HEK293 (cell line): ENCODE data around the gene COX11.

Experiments used
- CTCF ChIA-PET: fragments of 350-600 bp; formaldehyde crosslinking; extraction: SDS; loops from one replicate; lab custom pipeline; 2021; ENCODE audit warnings: antibody characterized with exemption; lab: Yijun Ruan, JAX
- POLR2A ChIA-PET: fragments of 300-600 bp; formaldehyde crosslinking; extraction: SDS; loops from one replicate; lab custom pipeline; 2020; ENCODE audit warnings: antibody characterized with exemption, inconsistent platforms; lab: Yijun Ruan, JAX
- H3K27ac ChIP-seq: fragments of 200-500 bp; sonication (Bioruptor generic); 2 replicates; pipeline ENCODE4 v1.5.1; 2014; ENCODE audit warnings: low read depth, low read length, control low read depth, inconsistent platforms; ENCODE audit errors: extremely low read depth
- H3K36me3 ChIP-seq, 2 experiments: fragments of 200-500 bp in 1 of 2; sonication (Bioruptor generic) in 1 of 2; 1 replicate in 1 of 2; 2 replicates in 1 of 2; pipeline ENCODE4 v1.5.1; 2014 to 2017; ENCODE audit warnings: inconsistent platforms in 2 of 2, low read length in 2 of 2; ENCODE audit not compliant: control insufficient read depth in 2 of 2, insufficient read depth in 1 of 2
- H3K4me1 ChIP-seq: fragments of 200-500 bp; sonication (Bioruptor generic); 2 replicates; pipeline ENCODE4 v1.5.1; 2014; ENCODE audit warnings: mild to moderate bottlenecking, low read length, inconsistent platforms; ENCODE audit not compliant: control insufficient read depth, insufficient read depth
- H3K4me3 ChIP-seq: 2 replicates; pipeline ENCODE4 v1.5.1; 2011; ENCODE audit warnings: low read depth, mild to moderate bottlenecking, control low read depth, low read length, moderate library complexity
- H3K9me3 ChIP-seq: fragments of 200-500 bp; sonication (Bioruptor generic); 2 replicates; pipeline ENCODE4 v1.5.1; 2014; ENCODE audit warnings: low read depth, low read length, inconsistent platforms; ENCODE audit not compliant: control insufficient read depth, insufficient read depth
- GFI1B ChIP-seq: fragments of 450-650 bp; formaldehyde crosslinking; IDR thresholded peaks from 2 replicates; pipeline ENCODE4 v1.5.1; 2016; ENCODE audit warnings: missing biosample characterization, missing genetic modification characterization
- GLI4 ChIP-seq: fragments of 450-650 bp; formaldehyde crosslinking; IDR thresholded peaks from 2 replicates; pipeline ENCODE4 v1.5.1; 2016; ENCODE audit warnings: missing biosample characterization, missing genetic modification characterization
- KLF10 ChIP-seq: fragments of 450-650 bp; IDR thresholded peaks from 2 replicates; pipeline ENCODE4 v1.5.1; 2018; ENCODE audit warnings: missing biosample characterization, mild to moderate bottlenecking, missing genetic modification characterization
- SETDB1 ChIP-seq: IDR thresholded peaks from one replicate; pipeline ENCODE4 v1.6.1; 2017; ENCODE audit warnings: mild to moderate bottlenecking, low read length, moderate library complexity, mixed read lengths; ENCODE audit not compliant: insufficient read length
- ZBTB21 ChIP-seq: fragments of 450-650 bp; formaldehyde crosslinking; IDR thresholded peaks from 2 replicates; pipeline ENCODE4 v1.5.1; 2017; ENCODE audit warnings: missing biosample characterization, missing genetic modification characterization
- ZFP3 ChIP-seq: fragments of 450-650 bp; formaldehyde crosslinking; IDR thresholded peaks from 2 replicates; pipeline ENCODE4 v1.5.1; 2016; ENCODE audit warnings: low read depth, missing biosample characterization, missing genetic modification characterization
- ZNF112 ChIP-seq: fragments of 450-650 bp; formaldehyde crosslinking; IDR thresholded peaks from 2 replicates; pipeline ENCODE4 v1.5.0; 2017; ENCODE audit warnings: missing biosample characterization, missing genetic modification characterization
- ZNF121 ChIP-seq: fragments of 450-650 bp; formaldehyde crosslinking; IDR thresholded peaks from 2 replicates; pipeline ENCODE4 v1.5.1; 2016; ENCODE audit warnings: missing biosample characterization, missing genetic modification characterization
- ZNF248 ChIP-seq: fragments of 450-650 bp; formaldehyde crosslinking; IDR thresholded peaks from 2 replicates; pipeline ENCODE4 v1.5.1; 2017; ENCODE audit warnings: missing biosample characterization, missing genetic modification characterization
- ZNF311 ChIP-seq: fragments of 450-650 bp; formaldehyde crosslinking; IDR thresholded peaks from 2 replicates; pipeline ENCODE4 v1.5.1; 2017; ENCODE audit warnings: missing biosample characterization, missing genetic modification characterization, borderline replicate concordance
- ZNF335 ChIP-seq: fragments of 450-650 bp; formaldehyde crosslinking; conservative IDR thresholded peaks from 2 replicates; pipeline ENCODE4 v1.5.1; 2016; ENCODE audit warnings: missing biosample characterization, missing genetic modification characterization
- ZNF416 ChIP-seq: fragments of 450-650 bp; formaldehyde crosslinking; IDR thresholded peaks from 2 replicates; pipeline ENCODE4 v1.5.1; 2016; ENCODE audit warnings: missing biosample characterization, missing genetic modification characterization
- ZNF426 ChIP-seq: fragments of 450-650 bp; formaldehyde crosslinking; IDR thresholded peaks from 2 replicates; pipeline ENCODE4 v1.5.1; 2017; ENCODE audit warnings: missing biosample characterization, missing genetic modification characterization, mild to moderate bottlenecking, inconsistent platforms, moderate library complexity
- ZNF521 ChIP-seq: fragments of 450-650 bp; formaldehyde crosslinking; IDR thresholded peaks from 2 replicates; pipeline ENCODE4 v1.5.1; 2017; ENCODE audit warnings: missing biosample characterization, mild to moderate bottlenecking, missing genetic modification characterization
- ZNF610 ChIP-seq: fragments of 450-650 bp; formaldehyde crosslinking; IDR thresholded peaks from 2 replicates; pipeline ENCODE4 v1.5.1; 2016; ENCODE audit warnings: missing biosample characterization, missing genetic modification characterization, borderline replicate concordance
- ZNF658 ChIP-seq: fragments of 450-650 bp; formaldehyde crosslinking; IDR thresholded peaks from 2 replicates; pipeline ENCODE4; 2016; ENCODE audit warnings: missing biosample characterization, missing genetic modification characterization
- ZNF677 ChIP-seq: fragments of 450-650 bp; IDR thresholded peaks from 2 replicates; pipeline ENCODE4 v1.5.0; 2018; ENCODE audit warnings: missing biosample characterization, mild to moderate bottlenecking, missing genetic modification characterization, moderate library complexity
- ZNF76 ChIP-seq: fragments of 450-650 bp; formaldehyde crosslinking; IDR thresholded peaks from 2 replicates; pipeline ENCODE4; 2016; ENCODE audit warnings: low read depth, missing biosample characterization, missing genetic modification characterization, borderline replicate concordance
- TF ChIP-seq, protein P1 (sequence below): fragments of 450-650 bp; formaldehyde crosslinking; IDR thresholded peaks from 2 replicates; pipeline ENCODE4 v1.5.1; 2017; ENCODE audit warnings: missing biosample characterization, missing genetic modification characterization
- TF ChIP-seq, protein P2 (sequence below): fragments of 450-650 bp; formaldehyde crosslinking; IDR thresholded peaks from 2 replicates; pipeline ENCODE4 v1.5.1; 2017; ENCODE audit warnings: missing biosample characterization, missing genetic modification characterization
- TF ChIP-seq, protein P3 (sequence below): fragments of 450-650 bp; formaldehyde crosslinking; IDR thresholded peaks from 2 replicates; pipeline ENCODE4 v1.5.1; 2016; ENCODE audit warnings: missing biosample characterization, missing genetic modification characterization

The COX11 gene

DNA sequence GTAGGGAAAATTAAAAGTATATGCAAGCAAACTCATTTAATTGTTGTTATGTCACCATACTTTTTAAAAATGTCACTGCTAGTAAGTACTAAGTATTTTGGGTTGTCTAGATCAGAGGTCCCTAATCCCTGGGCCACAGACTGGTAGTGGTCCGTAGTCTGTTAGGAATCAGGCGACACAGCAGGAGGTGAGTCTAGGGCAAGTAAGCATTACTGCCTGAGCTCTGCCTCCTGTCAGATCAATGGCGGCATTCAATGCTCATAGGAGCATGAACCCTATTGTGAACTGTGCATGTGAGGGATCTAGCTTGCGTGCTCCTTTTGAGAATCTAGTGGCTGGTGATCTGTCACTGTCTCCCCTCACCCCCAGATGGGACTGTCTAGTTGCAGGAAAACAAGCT, 21.7 kb upstream of the COX11 start:
- Histone ChIP-seq H3K27ac (no peak overlapping the region), H3K4me1 (no peaks in the 10 kb centered on the region), H3K36me3 (peaks cover 25 to 32% of the 10 kb centered on the region in 2 experiments), H3K4me3 (no peak overlapping the region), H3K9me3 (no peaks in the 10 kb centered on the region)
- CTCF ChIA-PET: interaction anchor here (0.6 kb wide), 1 partner anchor 142 kb away, joined by 3 read pairs; no protein-coding TSS in a partner anchor
- TF ChIP-seq ZNF248 (tag by site-specific recombination) (no peak), ZNF426 (tag by site-specific recombination) (no peak), ZNF677 (tag by site-specific recombination) (no peak), SETDB1 (no peak), ZNF335 (tag by site-specific recombination) (no peak), KLF10 (tag by site-specific recombination) (no peak)
- TF ChIP-seq, protein P1, sequence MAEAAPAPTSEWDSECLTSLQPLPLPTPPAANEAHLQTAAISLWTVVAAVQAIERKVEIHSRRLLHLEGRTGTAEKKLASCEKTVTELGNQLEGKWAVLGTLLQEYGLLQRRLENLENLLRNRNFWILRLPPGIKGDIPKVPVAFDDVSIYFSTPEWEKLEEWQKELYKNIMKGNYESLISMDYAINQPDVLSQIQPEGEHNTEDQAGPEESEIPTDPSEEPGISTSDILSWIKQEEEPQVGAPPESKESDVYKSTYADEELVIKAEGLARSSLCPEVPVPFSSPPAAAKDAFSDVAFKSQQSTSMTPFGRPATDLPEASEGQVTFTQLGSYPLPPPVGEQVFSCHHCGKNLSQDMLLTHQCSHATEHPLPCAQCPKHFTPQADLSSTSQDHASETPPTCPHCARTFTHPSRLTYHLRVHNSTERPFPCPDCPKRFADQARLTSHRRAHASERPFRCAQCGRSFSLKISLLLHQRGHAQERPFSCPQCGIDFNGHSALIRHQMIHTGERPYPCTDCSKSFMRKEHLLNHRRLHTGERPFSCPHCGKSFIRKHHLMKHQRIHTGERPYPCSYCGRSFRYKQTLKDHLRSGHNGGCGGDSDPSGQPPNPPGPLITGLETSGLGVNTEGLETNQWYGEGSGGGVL (tag by site-specific recombination): no peak
- POLR2A ChIA-PET: no interaction called here

DNA sequence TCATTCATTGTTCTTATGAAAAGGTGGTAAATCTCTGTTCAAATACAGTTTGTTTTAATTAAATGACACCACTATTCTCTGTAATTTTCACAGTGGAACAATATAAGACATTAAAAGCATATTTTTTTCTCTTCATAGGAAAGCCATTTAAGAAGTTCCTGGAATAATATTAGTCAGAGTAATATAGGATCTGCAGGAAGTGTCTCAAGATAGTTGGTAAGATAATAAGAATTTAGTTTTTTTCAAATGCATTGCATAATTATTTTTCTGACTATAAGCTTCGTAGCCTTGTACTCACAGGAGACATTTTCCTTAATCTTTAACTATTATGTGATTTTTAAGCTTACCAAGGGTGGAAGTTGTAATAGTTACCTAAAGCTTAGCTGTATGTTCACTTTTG, 17.0 kb upstream of the COX11 start:
- no peak for TF ChIP-seq ZNF610 (tag by site-specific recombination)
- TF ChIP-seq ZNF416 (tag by site-specific recombination): no peak
- no peak for TF ChIP-seq ZBTB21 (tag by site-specific recombination)
- no peak for TF ChIP-seq ZNF311 (tag by site-specific recombination)
- no peak for TF ChIP-seq ZNF112 (tag by site-specific recombination)
- TF ChIP-seq GLI4: no peak
- TF ChIP-seq ZNF658 (tag by site-specific recombination): no peak
- no peak for TF ChIP-seq ZFP3
- TF ChIP-seq, protein P2, sequence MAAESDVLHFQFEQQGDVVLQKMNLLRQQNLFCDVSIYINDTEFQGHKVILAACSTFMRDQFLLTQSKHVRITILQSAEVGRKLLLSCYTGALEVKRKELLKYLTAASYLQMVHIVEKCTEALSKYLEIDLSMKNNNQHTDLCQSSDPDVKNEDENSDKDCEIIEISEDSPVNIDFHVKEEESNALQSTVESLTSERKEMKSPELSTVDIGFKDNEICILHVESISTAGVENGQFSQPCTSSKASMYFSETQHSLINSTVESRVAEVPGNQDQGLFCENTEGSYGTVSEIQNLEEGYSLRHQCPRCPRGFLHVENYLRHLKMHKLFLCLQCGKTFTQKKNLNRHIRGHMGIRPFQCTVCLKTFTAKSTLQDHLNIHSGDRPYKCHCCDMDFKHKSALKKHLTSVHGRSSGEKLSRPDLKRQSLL (tag by site-specific recombination): no peak
- TF ChIP-seq ZNF521 (tag by site-specific recombination): no peak
- no peak for TF ChIP-seq KLF10 (tag by site-specific recombination)
- TF ChIP-seq ZNF121 (tag by site-specific recombination): no peak
- Histone ChIP-seq H3K27ac (no peak overlapping the region), H3K4me3 (no peak overlapping the region), H3K4me1 (no peaks in the 10 kb centered on the region), H3K36me3 (peaks cover 7 to 15% of the 10 kb centered on the region in 2 experiments; a peak in 2 of 3 replicates), H3K9me3 (no peaks in the 10 kb centered on the region)
- ChIA-PET POLR2A (no interaction called here), CTCF (interaction anchor here (0.5 to 1.5 kb wide), 6 partner anchors 12 to 372 kb away, joined by 3 to 5 read pairs (median 4); no protein-coding TSS in a partner anchor)

DNA sequence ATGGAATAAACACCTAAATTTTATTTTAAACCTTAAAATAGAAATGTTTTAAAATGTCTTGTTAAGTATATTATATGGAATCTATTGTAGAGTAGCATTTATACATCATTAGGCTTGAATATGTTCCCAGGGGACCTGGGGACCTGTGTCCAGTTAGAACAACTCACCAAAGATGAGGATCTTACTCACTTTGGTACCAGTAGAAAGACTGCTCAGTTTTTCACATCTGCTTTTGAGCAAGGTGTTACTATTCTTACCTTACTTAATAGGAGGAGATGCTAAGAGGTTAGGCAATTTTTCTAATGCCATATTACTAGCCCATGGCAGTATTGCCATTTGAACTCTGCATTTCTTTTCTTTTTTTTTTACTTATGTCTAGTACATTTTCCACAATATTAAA, 14.8 kb upstream of the COX11 start:
- no peak for TF ChIP-seq ZNF76 (tag by site-specific recombination)
- no peak for TF ChIP-seq GFI1B (tag by site-specific recombination)
- TF ChIP-seq, protein P3, sequence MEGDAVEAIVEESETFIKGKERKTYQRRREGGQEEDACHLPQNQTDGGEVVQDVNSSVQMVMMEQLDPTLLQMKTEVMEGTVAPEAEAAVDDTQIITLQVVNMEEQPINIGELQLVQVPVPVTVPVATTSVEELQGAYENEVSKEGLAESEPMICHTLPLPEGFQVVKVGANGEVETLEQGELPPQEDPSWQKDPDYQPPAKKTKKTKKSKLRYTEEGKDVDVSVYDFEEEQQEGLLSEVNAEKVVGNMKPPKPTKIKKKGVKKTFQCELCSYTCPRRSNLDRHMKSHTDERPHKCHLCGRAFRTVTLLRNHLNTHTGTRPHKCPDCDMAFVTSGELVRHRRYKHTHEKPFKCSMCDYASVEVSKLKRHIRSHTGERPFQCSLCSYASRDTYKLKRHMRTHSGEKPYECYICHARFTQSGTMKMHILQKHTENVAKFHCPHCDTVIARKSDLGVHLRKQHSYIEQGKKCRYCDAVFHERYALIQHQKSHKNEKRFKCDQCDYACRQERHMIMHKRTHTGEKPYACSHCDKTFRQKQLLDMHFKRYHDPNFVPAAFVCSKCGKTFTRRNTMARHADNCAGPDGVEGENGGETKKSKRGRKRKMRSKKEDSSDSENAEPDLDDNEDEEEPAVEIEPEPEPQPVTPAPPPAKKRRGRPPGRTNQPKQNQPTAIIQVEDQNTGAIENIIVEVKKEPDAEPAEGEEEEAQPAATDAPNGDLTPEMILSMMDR: no peak
- Histone ChIP-seq H3K27ac (no peak overlapping the region), H3K4me3 (no peak overlapping the region), H3K9me3 (no peaks in the 10 kb centered on the region), H3K36me3 (peaks cover 7 to 15% of the 10 kb centered on the region in 2 experiments; a peak in 2 of 3 replicates), H3K4me1 (peaks cover 6% of the 10 kb centered on the region)
- ChIA-PET CTCF (interaction anchor here (0.7 to 2.0 kb wide), 2 partner anchors 10 kb away, joined by 3 to 5 read pairs; no protein-coding TSS in a partner anchor), POLR2A (no interaction called here)
